HUES6 (cell line): Measurements from ENCODE around the gene TENM4.

Source experiments
- H3K27ac ChIP-seq: 2 replicates; pipeline ENCODE4 v1.7.0; 2013; ENCODE audit warnings: low read depth, mild to moderate bottlenecking, low read length, inconsistent platforms
- H3K27me3 ChIP-seq: 2 replicates; pipeline ENCODE4 v1.6.1; 2013; ENCODE audit warnings: low read length; ENCODE audit not compliant: control insufficient read depth, insufficient read depth
- H3K36me3 ChIP-seq: 2 replicates; pipeline ENCODE4 v1.6.1; 2013; ENCODE audit warnings: low read length; ENCODE audit not compliant: control insufficient read depth, insufficient read depth
- H3K4me1 ChIP-seq: 2 replicates; pipeline ENCODE4 v1.6.1; 2013; ENCODE audit warnings: low read length; ENCODE audit not compliant: control insufficient read depth, insufficient read depth
- H3K4me3 ChIP-seq: 2 replicates; pipeline ENCODE4 v1.5.1; 2013; ENCODE audit warnings: low read depth, low read length
- H3K9ac ChIP-seq: one replicate; pipeline ENCODE4 v1.6.1; 2013; ENCODE audit warnings: mild to moderate bottlenecking, low read length
- H3K9me3 ChIP-seq: 2 replicates; pipeline ENCODE4 v1.6.1; 2013; ENCODE audit warnings: low read depth, low read length; ENCODE audit not compliant: control insufficient read depth, insufficient read depth

The TENM4 gene

GRCh38 chr11:79244241-79244772 is 196.5 kb downstream of the TENM4 start:
- H3K9ac ChIP-seq, result no peak overlapping the region
- no peaks in the 10 kb centered on the region for H3K27me3 ChIP-seq
- peaks cover 14% of the 10 kb centered on the region; the same call in 1 of the 2 replicates for H3K4me1 ChIP-seq

GRCh38 chr11:79243422-79244210 is 197.2 kb downstream of the TENM4 start:
- Histone ChIP-seq H3K36me3 (no peaks in the 10 kb centered on the region), H3K4me1 (peaks cover 11% of the 10 kb centered on the region; the same call in 1 of the 2 replicates)

More at GRCh38 chr11:79244241-79244772, 196.5 kb downstream of the TENM4 start:
- Histone ChIP-seq H3K9me3 (no peaks in the 10 kb centered on the region), H3K36me3 (no peaks in the 10 kb centered on the region), H3K27ac (no peak overlapping the region), H3K4me3 (no peak overlapping the region)

DNA sequence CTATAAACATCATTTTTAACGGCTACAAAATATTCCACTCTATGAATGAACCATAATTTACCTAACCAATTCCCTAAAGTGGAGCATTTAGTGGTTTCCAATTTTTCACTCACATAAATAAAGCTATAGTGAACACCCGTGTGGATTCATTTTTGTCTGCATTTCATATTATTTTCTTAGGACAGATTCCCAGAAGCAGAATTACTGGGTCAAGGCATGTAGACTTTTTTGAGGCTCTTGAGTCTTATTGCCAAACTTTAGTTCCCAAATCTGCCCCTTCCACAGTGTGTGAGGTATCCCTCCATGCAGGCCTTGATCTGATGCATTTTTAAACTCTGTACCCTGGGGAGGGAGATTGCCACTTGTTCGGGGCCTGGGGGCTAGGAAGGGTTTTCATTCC is 198.2 kb downstream of the TENM4 start:
- Histone ChIP-seq H3K27me3 (no peaks in the 10 kb centered on the region), H3K4me3 (no peak overlapping the region), H3K4me1 (peaks cover 5% of the 10 kb centered on the region; the same call in 1 of the 2 replicates), H3K9ac (no peak overlapping the region), H3K36me3 (no peaks in the 10 kb centered on the region), H3K9me3 (no peaks in the 10 kb centered on the region), H3K27ac (no peak overlapping the region)

More at GRCh38 chr11:79243422-79244210, 197.2 kb downstream of the TENM4 start:
- no peaks in the 10 kb centered on the region for H3K27me3 ChIP-seq
- H3K4me3 ChIP-seq, result no peak overlapping the region
- no peak overlapping the region for H3K9ac ChIP-seq
- H3K9me3 ChIP-seq, result no peaks in the 10 kb centered on the region
- no peak overlapping the region for H3K27ac ChIP-seq

- Histone ChIP-seq H3K4me1 (peaks cover 5% of the 10 kb centered on the region; the same call in 1 of the 2 replicates), H3K9ac (no peak overlapping the region), H3K27me3 (no peaks in the 10 kb centered on the region), H3K4me3 (no peak overlapping the region), H3K27ac (no peak overlapping the region), H3K36me3 (no peaks in the 10 kb centered on the region), H3K9me3 (no peaks in the 10 kb centered on the region)
These were observed 199.0 kb downstream of the TENM4 start for GRCh38 chr11:79241852-79242241.

DNA sequence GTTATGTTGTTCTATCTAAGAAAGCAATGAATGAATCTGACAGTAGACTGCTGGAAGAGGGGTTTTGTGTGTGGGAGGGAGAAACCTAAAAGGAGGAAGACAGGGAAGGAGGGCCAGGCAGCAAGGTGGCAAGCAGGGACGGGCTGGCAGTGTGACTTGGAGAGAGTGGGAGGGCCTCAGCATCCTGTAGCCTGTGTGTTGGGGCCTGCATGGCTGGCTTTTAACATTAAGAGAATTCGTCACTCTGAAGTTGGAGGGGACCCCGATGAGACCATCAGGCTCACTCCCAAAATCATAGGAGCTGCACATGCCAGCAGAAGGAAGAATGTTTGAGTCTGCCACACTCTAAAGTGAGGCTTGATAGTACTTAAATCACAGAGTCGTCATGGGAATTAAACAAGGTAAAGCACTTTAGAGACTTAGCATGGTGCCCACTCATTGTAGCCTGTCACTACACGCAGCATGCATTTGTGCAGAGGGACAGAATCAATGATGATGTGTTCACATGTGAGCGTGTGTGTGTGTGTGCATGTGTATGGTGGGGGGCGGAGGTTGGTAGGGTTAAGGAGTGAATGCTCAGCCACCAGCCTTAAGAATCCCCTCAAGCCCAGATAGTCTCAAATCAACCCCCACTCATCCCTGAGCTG is 199.5 kb downstream of the TENM4 start:
- Histone ChIP-seq H3K9ac (no peak overlapping the region), H3K27ac (no peak overlapping the region), H3K4me3 (no peak overlapping the region), H3K9me3 (no peaks in the 10 kb centered on the region), H3K4me1 (peaks cover 5% of the 10 kb centered on the region; the same call in 1 of the 2 replicates), H3K27me3 (no peaks in the 10 kb centered on the region), H3K36me3 (no peaks in the 10 kb centered on the region)

- H3K27ac ChIP-seq, result no peak overlapping the region
- H3K9ac ChIP-seq, result no peak overlapping the region
- no peaks in the 10 kb centered on the region for H3K36me3 ChIP-seq
- no peak overlapping the region for H3K4me3 ChIP-seq
- peaks cover 8% of the 10 kb centered on the region; the same call in 1 of the 2 replicates for H3K4me1 ChIP-seq
- no peaks in the 10 kb centered on the region for H3K27me3 ChIP-seq
- no peaks in the 10 kb centered on the region for H3K9me3 ChIP-seq
These were observed 203.1 kb downstream of the TENM4 start for GRCh38 chr11:79237703-79238102.

DNA sequence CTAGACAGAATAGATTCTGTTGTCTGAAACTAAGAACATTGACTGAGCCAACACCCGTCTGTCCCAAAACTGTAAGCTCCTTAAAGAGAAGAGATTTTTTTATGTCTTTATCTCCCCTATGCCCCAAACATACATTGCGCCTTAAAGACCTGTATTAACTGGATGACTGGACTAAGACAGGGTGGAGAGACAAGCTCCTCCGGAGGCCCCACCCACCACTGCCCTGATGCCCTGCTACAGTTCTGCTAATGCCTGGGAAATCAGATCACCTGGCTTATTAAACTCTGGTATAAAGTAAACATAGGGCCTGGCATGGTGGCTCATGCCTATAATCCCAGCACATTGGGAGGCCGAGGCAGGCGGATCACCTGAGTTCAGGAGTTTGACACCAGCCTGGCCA is 203.7 kb downstream of the TENM4 start:
- Histone ChIP-seq H3K27ac (no peak overlapping the region), H3K4me3 (no peak overlapping the region), H3K36me3 (no peaks in the 10 kb centered on the region), H3K9ac (no peak overlapping the region), H3K27me3 (no peaks in the 10 kb centered on the region), H3K4me1 (peaks cover 8% of the 10 kb centered on the region; the same call in 1 of the 2 replicates), H3K9me3 (no peaks in the 10 kb centered on the region)

DNA sequence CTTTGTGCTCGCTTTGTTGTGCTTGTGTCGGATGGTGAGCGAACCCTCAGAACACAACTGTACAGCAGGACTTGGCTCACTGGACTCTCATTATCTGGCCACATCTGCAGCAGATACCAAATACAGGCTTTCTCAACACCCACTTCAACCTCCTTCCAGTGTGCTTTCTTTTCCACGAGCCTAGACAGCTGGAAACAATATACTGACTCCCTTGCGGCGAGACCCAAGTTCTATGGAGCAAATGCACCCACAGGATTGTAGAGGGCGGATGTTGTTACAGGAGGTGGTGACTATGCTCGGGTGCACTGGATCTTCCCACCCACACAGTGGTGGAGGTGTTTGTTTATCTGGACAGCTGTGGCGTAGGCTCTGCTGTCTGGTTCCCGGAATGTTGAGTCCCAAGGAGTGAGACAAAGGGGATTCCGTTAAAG is 204.3 kb downstream of the TENM4 start:
- Histone ChIP-seq H3K4me1 (peaks cover 8% of the 10 kb centered on the region; the same call in 1 of the 2 replicates), H3K27ac (no peak overlapping the region), H3K9me3 (no peaks in the 10 kb centered on the region), H3K36me3 (no peaks in the 10 kb centered on the region), H3K4me3 (no peak overlapping the region), H3K27me3 (no peaks in the 10 kb centered on the region), H3K9ac (no peak overlapping the region)

DNA sequence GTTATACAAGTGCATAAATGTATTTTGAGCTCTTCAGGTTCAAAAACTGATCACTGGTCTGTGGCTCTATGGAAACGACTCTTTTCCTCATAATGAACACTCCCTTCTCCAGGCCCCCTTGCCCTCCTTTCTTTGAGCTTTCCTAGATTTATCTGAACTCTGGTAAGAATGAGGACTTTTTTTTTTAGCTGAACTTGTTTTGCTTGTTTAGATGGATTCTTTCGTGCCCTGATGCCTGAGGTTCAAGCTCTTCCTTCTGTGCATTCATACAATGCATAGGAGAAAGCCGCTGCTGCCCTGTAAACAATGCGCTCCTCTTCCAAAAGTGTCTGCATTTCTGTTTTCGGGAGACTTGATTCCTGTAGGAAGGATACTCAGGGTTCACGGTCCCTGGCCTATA is 205.1 kb downstream of the TENM4 start:
- Histone ChIP-seq H3K36me3 (no peaks in the 10 kb centered on the region), H3K27ac (no peak overlapping the region), H3K9me3 (no peaks in the 10 kb centered on the region), H3K4me3 (no peak overlapping the region), H3K27me3 (no peaks in the 10 kb centered on the region), H3K4me1 (peaks cover 8% of the 10 kb centered on the region; the same call in 1 of the 2 replicates), H3K9ac (no peak overlapping the region)

DNA sequence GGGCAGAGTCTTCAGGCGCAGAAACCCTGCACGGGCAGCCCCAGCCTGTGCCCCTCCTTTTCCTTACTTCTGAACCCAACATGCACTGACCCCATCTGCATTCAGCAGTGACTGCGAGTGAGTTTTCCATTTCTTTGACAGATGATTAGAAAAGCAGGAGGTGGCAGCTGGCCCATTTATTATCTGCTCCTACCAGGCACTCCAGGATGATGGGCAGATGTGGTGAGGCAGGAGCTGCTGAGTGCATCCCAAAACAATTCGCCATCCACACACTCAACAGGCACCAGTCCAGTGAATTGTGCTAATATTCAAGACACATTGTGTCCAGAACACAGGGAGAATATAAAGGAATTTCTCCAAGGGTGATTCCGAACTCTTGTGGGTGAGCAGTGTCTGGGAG is 208.5 kb downstream of the TENM4 start:
- Histone ChIP-seq H3K27me3 (no peaks in the 10 kb centered on the region), H3K4me3 (no peak overlapping the region), H3K9me3 (no peaks in the 10 kb centered on the region), H3K27ac (no peak overlapping the region), H3K9ac (no peak overlapping the region), H3K4me1 (peaks cover 18% of the 10 kb centered on the region; the same call in 1 of the 2 replicates), H3K36me3 (no peaks in the 10 kb centered on the region)

- H3K4me3 ChIP-seq, result no peak overlapping the region
- H3K9ac ChIP-seq, result no peak overlapping the region
- no peak overlapping the region for H3K27ac ChIP-seq
- peaks cover 16% of the 10 kb centered on the region; the same call in 1 of the 2 replicates for H3K4me1 ChIP-seq
- no peaks in the 10 kb centered on the region for H3K27me3 ChIP-seq
- no peaks in the 10 kb centered on the region for H3K36me3 ChIP-seq
- H3K9me3 ChIP-seq, result no peaks in the 10 kb centered on the region
These were observed 211.8 kb downstream of the TENM4 start for GRCh38 chr11:79229047-79229446.
